BE2C (cell line): ENCODE results near the gene EPS8.

ENCODE experiments used
- DNase-seq: peaks from one replicate; pipeline ENCODE4 v3.0.0-alpha.2; 2020
- H3K27me3 ChIP-seq: fragments of 250-450 bp; sonication (Bioruptor Pico); 2 replicates; pipeline ENCODE4 v1.5.1; 2020; ENCODE audit warnings: mild to moderate bottlenecking
- H3K36me3 ChIP-seq: fragments of 250-450 bp; sonication (Bioruptor Pico); 2 replicates; pipeline ENCODE4 v1.5.1; 2020; ENCODE audit warnings: mild to moderate bottlenecking
- H3K4me1 ChIP-seq: fragments of 250-450 bp; sonication (Bioruptor Pico); 2 replicates; pipeline ENCODE4 v1.5.1; 2020
- H3K4me3 ChIP-seq: 2 replicates; pipeline ENCODE4 v1.5.1; 2011; ENCODE audit warnings: low read depth, low read length
- H3K9me3 ChIP-seq: fragments of 250-450 bp; sonication (Bioruptor Pico); 2 replicates; pipeline ENCODE4 v1.5.1; 2020
- CTCF ChIP-seq: IDR thresholded peaks from 2 replicates; pipeline ENCODE4 v1.5.1; 2012; ENCODE audit warnings: mild to moderate bottlenecking, low read depth, low read length

EPS8 gene

GRCh38 chr12:15712823-15713660, 76.1 kb downstream of the EPS8 start:
- TF ChIP-seq CTCF, result no peak
- peaks cover 19% of the 10 kb centered on the region; the same call in 1 of the 2 replicates for H3K27me3 ChIP-seq
- H3K4me1 ChIP-seq, result no peaks in the 10 kb centered on the region
- H3K4me3 ChIP-seq, result no peak overlapping the region
- no peaks in the 10 kb centered on the region for H3K36me3 ChIP-seq
- H3K9me3 ChIP-seq, result no peaks in the 10 kb centered on the region
- DNase-seq, result no peak

DNA sequence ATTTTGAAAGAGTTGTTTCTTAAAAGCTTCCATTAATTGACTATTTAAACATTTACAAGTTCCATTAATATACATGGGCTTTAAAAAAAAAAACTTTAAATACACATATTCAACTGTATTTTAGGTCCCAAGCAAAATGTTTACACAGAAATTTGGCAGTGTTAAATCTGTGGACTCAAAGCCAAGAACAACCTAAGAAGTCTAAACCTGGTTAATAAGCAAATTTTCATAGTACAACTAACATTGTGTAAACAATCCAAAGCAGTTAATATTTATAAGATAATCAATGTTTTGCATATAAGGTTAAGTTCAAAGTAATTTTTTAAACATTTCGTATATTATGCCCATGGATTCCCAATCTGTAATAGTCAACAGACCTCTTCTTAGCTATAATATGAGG, 77.0 kb downstream of the EPS8 start:
- Histone ChIP-seq H3K4me1 (no peaks in the 10 kb centered on the region), H3K36me3 (no peaks in the 10 kb centered on the region), H3K4me3 (no peak overlapping the region), H3K27me3 (peaks cover 15% of the 10 kb centered on the region; the same call in 1 of the 2 replicates), H3K9me3 (no peaks in the 10 kb centered on the region)
- TF ChIP-seq CTCF, result no peak
- no peak for DNase-seq

- Histone ChIP-seq H3K4me3 (no peak overlapping the region), H3K4me1 (no peaks in the 10 kb centered on the region), H3K9me3 (no peaks in the 10 kb centered on the region)
These were observed 78.2 kb downstream of the EPS8 start for GRCh38 chr12:15710860-15711510.

DNA sequence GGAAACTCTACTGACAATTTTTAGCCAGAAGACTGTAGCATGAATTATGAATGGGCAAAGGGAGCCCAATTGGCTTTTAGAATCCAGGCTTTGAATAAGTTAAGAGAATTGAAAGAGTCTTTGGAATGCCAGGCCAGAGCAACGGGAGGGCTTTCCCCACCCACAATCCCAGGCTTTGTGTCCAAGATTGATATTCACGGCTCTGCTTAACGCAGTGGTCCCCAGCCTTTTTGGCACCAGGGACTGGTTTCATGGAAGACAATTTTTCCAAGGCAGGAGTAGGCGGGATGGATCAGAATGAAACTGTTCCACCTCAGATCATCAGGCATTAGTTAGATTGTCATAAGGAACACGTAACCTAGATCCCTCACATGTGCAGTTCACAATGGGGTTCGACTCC, 79.6 kb downstream of the EPS8 start:
- no peak for TF ChIP-seq CTCF
- H3K4me1 ChIP-seq, result no peaks in the 10 kb centered on the region
- H3K4me3 ChIP-seq, result no peak overlapping the region
- H3K9me3 ChIP-seq, result no peaks in the 10 kb centered on the region
- H3K36me3 ChIP-seq, result no peaks in the 10 kb centered on the region
- no peak for DNase-seq
- H3K27me3 ChIP-seq, result peaks cover 15% of the 10 kb centered on the region; the same call in 1 of the 2 replicates

More at GRCh38 chr12:15710860-15711510, 78.2 kb downstream of the EPS8 start:
- no peak for TF ChIP-seq CTCF
- DNase-seq, result no peak
- peaks cover 15% of the 10 kb centered on the region; the same call in 1 of the 2 replicates for H3K27me3 ChIP-seq
- H3K36me3 ChIP-seq, result no peaks in the 10 kb centered on the region

GRCh38 chr12:15708396-15709076, 80.7 kb downstream of the EPS8 start:
- Histone ChIP-seq H3K4me1 (no peaks in the 10 kb centered on the region), H3K9me3 (no peaks in the 10 kb centered on the region), H3K4me3 (no peak overlapping the region), H3K36me3 (no peaks in the 10 kb centered on the region), H3K27me3 (peaks cover 12% of the 10 kb centered on the region; the same call in 1 of the 2 replicates)
- no peak for DNase-seq
- no peak for TF ChIP-seq CTCF
